Muscle of back (tissue), 11 donors: ENCODE data around the gene CASQ2. TPM values are rescaled to one million over a fixed set of nuclear protein-coding genes. Genes with fewer than 3 reads are reported as not detected.

Experiments
- DNase-seq, 3 donors: peaks; one replicate each; pipeline versions ENCODE4 v3.0.0 to v3.0.0-alpha.2; 2013
- polyA plus RNA-seq, 10 donors: library from polyadenylated mRNA; unstranded; fragments of 120-200 nt; gene quantifications; one replicate each; pipeline ENCODE4 v1.2.1, GENCODE V29; 2013; ENCODE audit not compliant: insufficient read length in 10 of 10

CASQ2 gene
- polyA plus RNA-seq, 10 donors: 380 to 1,031 (median 752) TPM

GRCh38 chr1:115744646-115745275, 23.8 kb downstream of the CASQ2 start:
- DNase-seq: no peak

- no peak for DNase-seq
These were observed 27.7 kb downstream of the CASQ2 start for GRCh38 chr1:115740811-115741210.

- DNase-seq: no peak
These were observed 36.2 kb downstream of the CASQ2 start for GRCh38 chr1:115732316-115732715.

GRCh38 chr1:115729756-115730155, 38.8 kb downstream of the CASQ2 start:
- no peak for DNase-seq

- DNase-seq: no peak
These were observed 40.2 kb downstream of the CASQ2 start for GRCh38 chr1:115728341-115728740.

GRCh38 chr1:115727706-115728249, 40.7 kb downstream of the CASQ2 start:
- peak; percentile 67 to 82 (median 76) for DNase-seq

- no peak for DNase-seq
These were observed 41.9 kb downstream of the CASQ2 start for GRCh38 chr1:115726570-115726969.

GRCh38 chr1:115726161-115726560, 42.4 kb downstream of the CASQ2 start:
- no peak for DNase-seq

GRCh38 chr1:115725600-115725999, 42.9 kb downstream of the CASQ2 start:
- no peak for DNase-seq

- no peak for DNase-seq
These were observed 44.8 kb downstream of the CASQ2 start for GRCh38 chr1:115723756-115724155.

- peak in 1 of 3 donors; percentile 52 for DNase-seq
These were observed 46.3 kb downstream of the CASQ2 start for GRCh38 chr1:115722221-115722620.

GRCh38 chr1:115719285-115719684, 49.2 kb downstream of the CASQ2 start:
- no peak for DNase-seq

GRCh38 chr1:115718011-115718754, 50.3 kb downstream of the CASQ2 start:
- peak in 1 of 3 donors; percentile 24 for DNase-seq

GRCh38 chr1:115717541-115717940, 51.0 kb downstream of the CASQ2 start:
- DNase-seq: peak in 1 of 3 donors; percentile 42

- DNase-seq: no peak
These were observed 53.9 kb downstream of the CASQ2 start for GRCh38 chr1:115714572-115715141.

GRCh38 chr1:115713906-115714305, 54.6 kb downstream of the CASQ2 start:
- no peak for DNase-seq

GRCh38 chr1:115712911-115713609, 55.5 kb downstream of the CASQ2 start:
- no peak for DNase-seq

- DNase-seq: peak in 1 of 3 donors; percentile 29
These were observed 57.5 kb downstream of the CASQ2 start for GRCh38 chr1:115710859-115711624.

GRCh38 chr1:115706587-115707425, 61.7 kb downstream of the CASQ2 start:
- DNase-seq: peak in 1 of 3 donors; percentile 41

- no peak for DNase-seq
These were observed 62.6 kb downstream of the CASQ2 start for GRCh38 chr1:115705963-115706362.
